Osteoblast (primary cell): ENCODE data around the gene EPHB3. TPM values are rescaled to one million over a fixed set of nuclear protein-coding genes. Genes with fewer than 3 reads are reported as not detected.

Source experiments
- DNase-seq: peaks from one replicate; pipeline ENCODE4 v3.0.0; 2011; ENCODE audit warnings: low spot score, mixed read lengths; ENCODE audit not compliant: insufficient read length; ENCODE audit errors: missing footprints
- H2AFZ ChIP-seq: 2 replicates; pipeline ENCODE4 v1.6.0; 2011; ENCODE audit warnings: mild to moderate bottlenecking, low read length
- H3K27ac ChIP-seq: 2 replicates; pipeline ENCODE4 v1.5.1; 2011; ENCODE audit warnings: mild to moderate bottlenecking, low read depth, low read length, moderate library complexity
- H3K27me3 ChIP-seq: 2 replicates; pipeline ENCODE4 v1.6.0; 2012; ENCODE audit warnings: mild to moderate bottlenecking, control low read depth, inconsistent platforms, low read length, moderate library complexity; ENCODE audit not compliant: insufficient read depth
- H3K36me3 ChIP-seq: 2 replicates; pipeline ENCODE4 v1.5.1; 2011; ENCODE audit warnings: mild to moderate bottlenecking, low read length, control low read depth, moderate library complexity; ENCODE audit not compliant: insufficient read depth
- H3K4me1 ChIP-seq: 2 replicates; pipeline ENCODE4 v1.5.1; 2011; ENCODE audit warnings: mild to moderate bottlenecking, low read length, control low read depth, moderate library complexity; ENCODE audit not compliant: insufficient read depth
- H3K4me2 ChIP-seq: 2 replicates; pipeline ENCODE4 v1.6.0; 2011; ENCODE audit warnings: mild to moderate bottlenecking, low read length; ENCODE audit not compliant: insufficient read depth
- H3K4me3 ChIP-seq: fragments of 200-600 bp; sonication (generic); 3 replicates; pipeline ENCODE4 v1.5.1; 2012; ENCODE audit warnings: mild to moderate bottlenecking, low read length, inconsistent platforms; ENCODE audit not compliant: insufficient read depth
- H3K79me2 ChIP-seq: 2 replicates; pipeline ENCODE4 v1.6.0; 2012; ENCODE audit warnings: mild to moderate bottlenecking, low read length, control low read depth, inconsistent platforms; ENCODE audit not compliant: insufficient read depth
- H3K9me3 ChIP-seq: 2 replicates; pipeline ENCODE4 v1.5.1; 2011; ENCODE audit warnings: low read depth, low read length, control low read depth
- H4K20me1 ChIP-seq: 2 replicates; pipeline ENCODE4 v1.6.0; 2012; ENCODE audit warnings: mild to moderate bottlenecking, low read length, control low read depth; ENCODE audit not compliant: insufficient read depth
- CTCF ChIP-seq: IDR thresholded peaks from 2 replicates; pipeline ENCODE4 v1.5.1; 2011; ENCODE audit warnings: mild to moderate bottlenecking, low read depth, low read length, moderate library complexity; ENCODE audit errors: extremely low read depth
- total RNA-seq: library from RNA; depleted of rRNA; stranded (reverse); fragments of >200 nt; gene quantifications from 2 replicates; pipeline ENCODE4 v1.2.3, GENCODE V29; 2012

EPHB3 gene
- total RNA-seq, 1 donor = 3.6 TPM

- peak; percentile 89 for DNase-seq
- Histone ChIP-seq H3K9me3 (no peaks in the 10 kb centered on the region), H3K4me2 (no peak overlapping the region), H3K4me3 (no peak overlapping the region), H3K36me3 (no peaks in the 10 kb centered on the region), H3K27ac (no peak overlapping the region), H2AFZ (no peak overlapping the region), H3K4me1 (no peaks in the 10 kb centered on the region), H4K20me1 (no peaks in the 10 kb centered on the region), H3K79me2 (no peaks in the 10 kb centered on the region), H3K27me3 (no peaks in the 10 kb centered on the region)
- TF ChIP-seq CTCF = no peak
These were observed 31.8 kb downstream of the EPHB3 start for GRCh38 chr3:184593220-184593927.

GRCh38 chr3:184593928-184594303 is 32.3 kb downstream of the EPHB3 start:
- H4K20me1 ChIP-seq = no peaks in the 10 kb centered on the region
- H3K4me2 ChIP-seq = no peak overlapping the region
- no peaks in the 10 kb centered on the region for H3K27me3 ChIP-seq
- no peak overlapping the region for H3K27ac ChIP-seq
- DNase-seq = peak; percentile 83
- no peaks in the 10 kb centered on the region for H3K79me2 ChIP-seq
- no peak overlapping the region for H2AFZ ChIP-seq
- H3K36me3 ChIP-seq = no peaks in the 10 kb centered on the region
- no peak for TF ChIP-seq CTCF
- H3K4me3 ChIP-seq = no peak overlapping the region
- no peaks in the 10 kb centered on the region for H3K9me3 ChIP-seq
- H3K4me1 ChIP-seq = no peaks in the 10 kb centered on the region

GRCh38 chr3:184594371-184595001 is 32.9 kb downstream of the EPHB3 start:
- no peaks in the 10 kb centered on the region for H4K20me1 ChIP-seq
- no peak overlapping the region for H3K27ac ChIP-seq
- no peaks in the 10 kb centered on the region for H3K9me3 ChIP-seq
- no peaks in the 10 kb centered on the region for H3K27me3 ChIP-seq
- no peaks in the 10 kb centered on the region for H3K36me3 ChIP-seq
- H3K4me1 ChIP-seq = no peaks in the 10 kb centered on the region
- no peak overlapping the region for H3K4me3 ChIP-seq
- H3K79me2 ChIP-seq = no peaks in the 10 kb centered on the region
- H3K4me2 ChIP-seq = no peak overlapping the region
- peak; percentile 69 for DNase-seq
- H2AFZ ChIP-seq = no peak overlapping the region
- TF ChIP-seq CTCF = no peak

GRCh38 chr3:184595726-184596125 is 34.1 kb downstream of the EPHB3 start:
- no peak overlapping the region for H3K4me2 ChIP-seq
- H3K27me3 ChIP-seq = peaks cover 5% of the 10 kb centered on the region
- H3K9me3 ChIP-seq = no peaks in the 10 kb centered on the region
- no peaks in the 10 kb centered on the region for H3K36me3 ChIP-seq
- no peak overlapping the region for H3K27ac ChIP-seq
- no peak for TF ChIP-seq CTCF
- H4K20me1 ChIP-seq = no peaks in the 10 kb centered on the region
- H3K4me1 ChIP-seq = no peaks in the 10 kb centered on the region
- H3K4me3 ChIP-seq = no peak overlapping the region
- H3K79me2 ChIP-seq = no peaks in the 10 kb centered on the region
- peak; percentile 70 for DNase-seq
- no peak overlapping the region for H2AFZ ChIP-seq
